HG02763 (cell line): ENCODE measurements around the gene SH3GL1.

ENCODE experiments used
- ATAC-seq: cut with Tn5 transposase; IDR thresholded peaks from one replicate; pipeline ENCODE4 v1.9.1; 2021; ENCODE audit warnings: mild to moderate bottlenecking, moderate library complexity; ENCODE audit not compliant: unreplicated experiment

The SH3GL1 gene

DNA sequence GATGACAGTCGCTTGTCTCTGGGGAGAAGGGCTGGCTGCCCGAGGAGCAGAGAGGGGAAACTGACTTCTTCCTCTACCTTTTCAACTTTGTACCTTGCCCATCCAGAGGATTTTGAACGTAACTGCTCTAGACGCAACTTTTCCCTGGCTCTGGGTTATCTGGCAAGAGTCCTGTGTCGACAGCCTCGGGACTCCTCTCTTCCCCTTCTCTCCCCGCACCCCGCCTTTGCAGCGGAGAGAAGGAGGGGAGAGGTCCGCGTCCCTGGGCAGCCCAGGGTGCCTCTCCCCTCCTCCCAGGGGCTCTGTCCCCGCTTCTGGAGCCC is 574 bp downstream of the SH3GL1 start:
- peak; percentile 8 for ATAC-seq

GRCh38 chr19:4396949-4397783 is 3.2 kb downstream of the SH3GL1 start:
- ATAC-seq, result no peak

DNA sequence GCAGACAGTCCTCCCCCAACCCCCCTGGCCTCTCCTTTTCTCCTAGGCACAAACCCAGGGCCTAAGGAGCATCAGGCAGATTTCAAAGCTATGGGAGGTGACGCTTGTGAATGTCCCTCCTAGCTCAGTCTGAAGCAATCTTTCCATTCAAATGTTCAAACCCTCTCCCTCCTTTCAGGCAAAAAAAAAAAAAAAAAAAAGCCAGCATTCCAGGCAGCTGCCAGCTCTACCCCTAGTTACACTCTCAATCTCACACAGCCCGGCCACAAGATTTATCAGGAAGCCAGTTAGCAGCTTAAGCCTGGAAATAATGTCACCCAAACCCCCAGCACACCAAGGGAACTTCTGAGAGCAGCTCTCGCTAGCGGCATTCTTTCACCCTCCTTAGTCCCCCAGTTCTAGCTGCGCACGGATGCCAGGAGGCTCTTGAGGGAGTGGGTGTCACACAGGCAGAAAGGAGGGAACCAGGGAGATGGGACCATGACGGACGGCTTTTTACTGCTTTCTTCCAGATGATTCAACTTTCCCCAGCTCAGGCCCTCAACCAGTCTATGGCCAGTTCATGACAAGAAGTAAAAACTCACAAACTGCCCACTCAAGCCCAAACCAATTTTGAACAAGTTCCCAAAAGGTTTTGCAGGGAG is 6.3 kb downstream of the SH3GL1 start:
- no peak for ATAC-seq

DNA sequence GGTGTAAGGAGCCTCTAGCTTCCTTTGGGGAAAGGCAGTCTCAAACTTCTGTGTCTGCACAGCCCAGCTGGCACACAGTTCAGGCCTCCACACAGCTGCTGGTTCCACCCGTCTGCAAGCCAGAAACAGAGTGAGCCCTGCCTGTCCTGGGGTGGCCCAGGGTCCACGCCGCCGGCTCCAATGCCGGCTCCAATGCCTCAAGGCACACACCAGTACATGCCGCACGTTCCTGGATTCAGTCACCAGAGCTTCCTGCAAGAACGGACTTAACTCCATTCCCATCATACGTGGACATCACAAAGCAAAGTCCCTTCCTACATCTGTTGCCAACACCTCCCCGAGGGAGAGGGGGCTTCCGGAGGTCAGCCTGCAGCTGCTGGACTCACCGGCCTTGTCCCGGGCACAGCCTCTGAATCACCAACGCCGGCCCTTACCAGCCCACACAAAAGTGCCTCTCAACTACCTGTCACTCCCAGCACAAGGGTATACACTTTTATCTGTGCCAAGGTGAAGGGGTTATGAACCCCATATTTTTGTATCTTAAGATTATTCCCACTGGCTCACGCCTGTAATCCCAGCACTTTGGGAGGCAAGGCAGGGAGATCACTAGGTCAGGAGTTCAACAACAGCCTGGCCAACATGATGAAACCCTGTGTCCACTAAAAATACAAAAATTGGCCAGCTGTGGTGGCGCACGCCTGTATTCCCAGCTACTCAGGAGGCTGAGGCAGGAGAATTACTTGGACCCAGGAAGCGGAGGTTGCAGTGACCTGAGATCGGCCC is 8.5 kb downstream of the SH3GL1 start:
- no peak for ATAC-seq

DNA sequence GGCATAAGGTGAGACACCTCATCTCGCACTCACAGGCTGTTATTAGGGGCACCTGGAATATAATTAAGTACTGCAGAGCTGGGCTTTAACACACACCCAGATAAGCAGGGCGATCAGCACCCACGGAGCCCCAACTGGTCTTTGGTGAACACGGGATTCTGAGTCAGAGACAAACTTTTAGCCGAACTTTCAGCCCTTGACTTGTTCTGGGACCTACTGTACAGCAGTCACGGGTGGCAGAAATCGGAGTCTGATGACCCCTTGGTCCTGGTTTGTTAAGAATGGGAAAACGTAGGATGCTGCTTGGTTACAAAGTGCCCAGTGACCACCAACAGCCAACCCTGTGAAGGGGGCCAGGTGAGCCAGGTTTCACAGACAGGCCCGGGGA is 9.0 kb downstream of the SH3GL1 start:
- ATAC-seq, result no peak

DNA sequence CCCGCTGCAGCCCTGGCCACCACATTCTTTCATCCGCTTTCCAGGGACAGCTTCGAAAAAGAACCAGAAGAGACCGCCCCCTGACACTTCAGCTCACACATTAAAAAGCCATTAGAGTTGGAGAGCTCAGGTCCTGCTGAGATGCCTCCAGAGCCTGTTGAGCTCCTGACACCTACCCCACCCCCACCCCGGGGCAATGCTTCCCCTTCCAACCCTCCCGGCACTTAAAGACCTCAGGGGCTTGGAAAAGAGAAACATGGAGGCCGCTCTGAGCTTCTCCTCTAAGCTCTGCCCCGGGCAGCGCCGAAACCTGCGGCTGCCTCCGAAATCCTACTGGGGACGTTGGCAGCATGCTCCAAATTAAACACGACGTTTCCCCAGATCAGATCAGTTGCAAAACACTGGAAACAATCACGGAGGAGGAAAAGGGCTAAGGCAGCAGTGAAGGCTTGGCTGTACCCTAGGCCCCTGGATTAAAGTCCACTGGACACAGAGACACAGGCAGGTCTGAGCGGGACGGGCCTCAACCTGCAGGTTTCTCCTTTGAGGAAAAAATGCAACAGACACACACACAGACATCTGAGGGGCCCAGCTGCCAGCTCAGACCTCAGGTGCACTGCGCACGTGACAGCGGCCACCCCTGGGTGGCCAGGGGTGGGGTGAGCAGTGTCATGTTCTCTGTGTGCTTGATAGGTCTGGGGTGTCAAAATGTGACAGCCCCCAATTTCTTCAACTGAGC is 9.6 kb downstream of the SH3GL1 start:
- no peak for ATAC-seq

GRCh38 chr19:4390017-4390566 is 10.3 kb downstream of the SH3GL1 start:
- ATAC-seq, result no peak

DNA sequence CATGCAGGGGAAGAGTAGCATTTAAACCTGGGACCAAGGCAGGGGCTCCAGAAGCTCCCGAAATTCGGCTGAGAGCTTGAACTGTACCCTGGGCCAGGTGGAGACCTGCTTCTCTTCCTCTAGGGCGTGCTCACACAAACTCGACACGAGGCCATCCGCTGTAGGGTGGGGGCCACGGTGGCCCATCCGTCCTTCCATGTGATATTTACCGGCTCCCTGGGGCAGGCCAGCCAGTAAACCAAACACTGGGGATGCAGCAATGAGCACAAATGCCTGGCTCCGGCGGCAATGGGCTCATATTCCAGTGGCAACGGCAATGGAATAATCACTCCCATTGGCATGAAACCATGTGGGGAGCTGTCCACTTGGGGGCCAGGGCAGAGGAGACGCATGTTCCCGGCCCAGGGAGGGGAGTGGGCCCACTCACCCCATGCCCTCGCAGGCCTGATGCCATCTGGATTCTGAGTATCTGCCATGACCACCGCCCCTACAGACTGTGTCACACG is 10.8 kb downstream of the SH3GL1 start:
- ATAC-seq, result no peak

DNA sequence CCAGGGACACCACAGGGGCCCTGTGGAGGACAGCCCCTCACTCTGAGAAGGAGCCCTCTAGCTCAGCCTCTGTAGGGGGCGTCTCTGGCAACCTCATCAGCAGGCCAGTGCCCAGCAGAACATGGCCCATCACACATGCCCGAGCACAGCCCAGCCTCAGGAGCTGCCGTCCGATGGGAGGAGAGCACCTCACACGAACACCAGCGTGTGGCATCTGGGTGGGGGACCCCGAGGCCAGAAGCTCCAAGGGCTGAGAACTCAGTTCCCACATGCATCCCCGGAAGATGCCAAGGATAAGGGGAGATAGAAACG is 11.3 kb downstream of the SH3GL1 start:
- ATAC-seq, result no peak

DNA sequence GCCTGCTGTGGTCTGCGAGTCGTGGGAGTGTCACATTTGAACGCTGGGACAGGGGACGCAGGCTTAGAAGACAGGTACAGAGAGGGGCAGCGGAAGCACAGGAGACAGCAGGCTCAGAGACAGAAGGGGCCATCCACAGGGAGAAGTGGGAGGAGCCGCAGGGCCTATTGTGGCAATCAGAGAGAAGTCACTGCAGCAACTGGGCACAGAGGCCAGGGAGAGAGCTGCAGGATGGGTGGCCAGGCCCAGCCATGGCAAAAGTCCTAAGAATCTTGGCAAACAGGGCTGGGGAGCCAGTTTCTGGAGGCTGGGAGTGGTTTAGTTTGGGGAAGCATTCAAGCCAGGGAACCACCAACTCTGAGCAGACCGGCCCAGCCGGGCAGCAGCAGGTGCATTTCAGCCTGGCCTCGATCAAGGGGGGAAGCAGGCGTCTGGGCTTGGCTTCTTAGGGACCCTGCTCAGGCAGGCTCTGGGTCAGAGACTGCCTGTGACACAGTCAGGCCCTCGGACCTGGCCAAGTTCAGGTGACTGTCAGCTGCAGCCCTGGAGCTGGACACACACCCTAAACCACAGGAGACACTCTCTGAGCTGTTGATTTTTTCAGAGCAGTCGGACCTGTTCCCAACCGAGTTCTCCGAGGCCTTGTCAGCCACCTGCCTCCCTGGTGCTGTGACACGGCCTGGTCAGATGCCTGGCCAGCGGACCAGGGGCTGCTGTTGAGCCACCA is 11.8 kb downstream of the SH3GL1 start:
- no peak for ATAC-seq

- ATAC-seq, result no peak
Observed at GRCh38 chr19:4386041-4386782, 14.1 kb downstream of the SH3GL1 start.

DNA sequence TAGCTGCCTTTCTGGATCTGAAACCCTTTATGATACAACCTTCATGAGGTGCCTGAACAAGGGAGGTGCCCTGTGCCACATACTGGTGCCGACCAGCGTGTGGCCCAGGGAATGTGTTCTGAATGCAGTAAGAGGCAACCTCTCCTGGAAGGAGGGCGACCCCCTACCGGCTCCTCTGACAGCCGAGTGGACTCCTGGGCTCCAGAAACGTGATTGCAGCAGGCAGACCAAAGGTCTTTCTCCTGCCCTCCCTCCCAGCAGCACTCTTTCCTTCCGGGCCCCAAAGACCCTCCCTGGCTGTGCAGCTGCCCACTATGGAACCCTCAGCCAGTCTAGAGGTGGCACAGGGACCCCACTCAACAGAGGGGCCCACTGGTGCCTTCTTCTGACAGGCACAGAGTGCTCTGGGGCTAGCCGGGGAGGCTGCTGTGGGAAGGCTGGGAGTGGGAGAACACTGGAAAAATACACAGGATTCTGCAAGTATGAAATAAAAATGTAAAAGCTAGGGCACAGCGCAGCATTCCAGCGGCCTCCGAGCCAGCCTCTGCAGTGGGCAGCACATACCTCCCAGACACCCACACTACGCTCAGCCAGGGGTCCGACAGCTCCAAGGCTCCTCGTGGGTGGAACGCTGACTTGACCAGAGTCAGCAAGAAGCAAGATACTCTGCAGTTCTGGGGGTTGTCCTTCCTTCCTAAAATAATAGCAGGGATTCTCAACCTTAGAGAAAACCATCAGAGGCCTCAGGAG is 14.9 kb downstream of the SH3GL1 start:
- no peak for ATAC-seq

GRCh38 chr19:4380254-4380727 is 20.1 kb downstream of the SH3GL1 start:
- ATAC-seq, result no peak

DNA sequence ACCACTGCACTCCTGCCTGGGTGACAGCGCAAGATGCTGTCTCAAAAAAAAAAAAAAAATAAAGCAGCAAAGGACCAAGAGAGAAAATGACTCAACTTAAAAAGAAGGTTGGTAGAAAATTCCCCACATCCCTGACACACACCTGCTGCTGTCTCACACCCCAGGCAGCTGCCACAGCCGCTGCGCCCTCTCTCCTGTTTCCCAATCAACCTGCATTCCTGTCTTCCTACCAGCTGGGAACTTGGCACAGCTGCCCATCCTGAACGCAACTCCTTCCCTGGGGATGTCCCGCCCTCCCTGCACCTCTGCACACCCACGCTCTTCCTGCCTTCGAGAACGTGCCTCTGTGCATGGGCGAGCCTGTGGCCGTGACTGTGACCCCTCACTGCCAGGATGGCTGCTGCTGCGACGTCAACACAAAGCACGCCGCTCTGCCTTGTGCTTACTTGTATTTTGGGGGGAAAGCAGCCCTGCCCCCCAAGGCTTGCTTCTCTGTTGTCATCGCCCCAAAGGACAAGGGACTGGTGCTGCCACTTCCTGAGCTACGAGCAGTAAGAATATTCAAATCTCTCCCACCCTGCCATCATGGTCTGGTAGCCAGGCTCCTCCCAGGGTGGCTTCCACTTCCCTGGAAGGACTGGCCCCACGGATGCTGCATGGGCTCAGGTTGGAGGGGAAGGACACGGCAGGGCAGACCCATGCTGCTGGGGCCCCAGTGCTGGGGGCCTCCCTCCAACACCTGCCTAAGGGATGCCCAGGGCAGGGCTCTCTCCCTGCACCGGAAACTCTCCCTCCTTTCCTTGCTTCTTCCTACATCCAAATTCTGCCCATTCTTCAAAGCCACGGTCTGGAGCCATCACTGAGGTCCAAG is 20.7 kb downstream of the SH3GL1 start:
- no peak for ATAC-seq

GRCh38 chr19:4378886-4379285 is 21.5 kb downstream of the SH3GL1 start:
- no peak for ATAC-seq

DNA sequence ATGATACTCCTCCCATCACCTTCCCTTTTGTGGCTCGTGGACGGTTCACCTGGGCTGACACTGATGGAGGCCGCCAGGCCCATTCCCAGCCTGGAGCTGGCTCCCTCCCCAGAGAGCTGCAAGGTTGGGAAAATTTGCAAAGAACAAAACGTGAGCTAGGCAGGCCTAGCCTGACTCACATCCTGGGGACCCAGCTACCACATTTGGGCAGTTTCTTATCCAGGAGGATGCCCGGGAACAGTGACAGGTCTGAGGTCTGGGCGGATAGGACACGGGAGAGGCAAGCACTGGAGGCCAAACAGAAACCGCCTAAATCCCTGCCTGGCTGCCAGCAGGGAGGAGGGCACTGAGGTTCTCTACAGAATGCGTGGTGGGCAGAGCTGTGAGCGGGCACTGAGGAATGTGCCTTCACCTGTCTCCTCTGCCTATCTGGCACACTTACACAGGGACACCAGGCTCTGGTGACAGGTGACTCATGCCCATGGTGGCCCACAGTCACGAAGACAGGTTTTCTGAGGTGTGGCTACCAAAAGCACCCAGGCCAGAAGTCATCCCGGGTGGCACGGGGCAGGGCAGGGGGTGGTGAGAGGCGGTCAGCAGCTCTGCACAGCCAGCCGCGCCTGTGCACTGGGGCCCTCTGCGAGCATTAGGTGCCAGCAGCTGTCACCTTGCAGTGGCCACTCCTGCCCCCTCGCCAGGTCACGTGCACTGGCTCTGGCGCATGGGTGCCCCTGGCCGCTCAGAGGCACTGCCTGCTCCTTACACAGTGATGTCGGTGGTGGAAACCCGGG is 23.2 kb downstream of the SH3GL1 start:
- no peak for ATAC-seq

- ATAC-seq, result no peak
Observed at GRCh38 chr19:4376671-4376990, 23.7 kb downstream of the SH3GL1 start.
